NB4 (cell line): ENCODE results near the gene KLHL25.

Experiments used
- DNase-seq: peaks from one replicate; pipeline ENCODE4 v3.0.0; 2010; ENCODE audit warnings: low read depth
- H3K4me3 ChIP-seq: one replicate; pipeline ENCODE4 v1.5.1; 2011; ENCODE audit warnings: mild to moderate bottlenecking, low read depth, low read length, moderate library complexity
- CTCF ChIP-seq: IDR thresholded peaks from one replicate; pipeline ENCODE4 v1.5.1; 2012; ENCODE audit warnings: low read depth, low read length
- MAX ChIP-seq: IDR thresholded peaks from 2 replicates; pipeline ENCODE4 v1.6.1; 2011; ENCODE audit warnings: low read depth, low read length
- MYC ChIP-seq: IDR thresholded peaks from 2 replicates; pipeline ENCODE4 v1.6.1; 2011; ENCODE audit warnings: low read depth, low read length
- POLR2A ChIP-seq: IDR thresholded peaks from 2 replicates; pipeline ENCODE4 v1.6.1; 2011; ENCODE audit warnings: mild to moderate bottlenecking; ENCODE audit not compliant: insufficient read length; ENCODE audit errors: extremely low read depth

Gene KLHL25

GRCh38 chr15:85727068-85727467 is 67.7 kb downstream of the KLHL25 start:
- TF ChIP-seq CTCF, result no peak
- TF ChIP-seq MYC, result no peak
- DNase-seq, result no peak
- no peak overlapping the region for H3K4me3 ChIP-seq

- no peak for DNase-seq
- no peak for TF ChIP-seq MAX
- no peak for TF ChIP-seq CTCF
- no peak for TF ChIP-seq MYC
- TF ChIP-seq POLR2A, result no peak
- no peak overlapping the region for H3K4me3 ChIP-seq
Measured at GRCh38 chr15:85726454-85726853, 68.3 kb downstream of the KLHL25 start.

DNA sequence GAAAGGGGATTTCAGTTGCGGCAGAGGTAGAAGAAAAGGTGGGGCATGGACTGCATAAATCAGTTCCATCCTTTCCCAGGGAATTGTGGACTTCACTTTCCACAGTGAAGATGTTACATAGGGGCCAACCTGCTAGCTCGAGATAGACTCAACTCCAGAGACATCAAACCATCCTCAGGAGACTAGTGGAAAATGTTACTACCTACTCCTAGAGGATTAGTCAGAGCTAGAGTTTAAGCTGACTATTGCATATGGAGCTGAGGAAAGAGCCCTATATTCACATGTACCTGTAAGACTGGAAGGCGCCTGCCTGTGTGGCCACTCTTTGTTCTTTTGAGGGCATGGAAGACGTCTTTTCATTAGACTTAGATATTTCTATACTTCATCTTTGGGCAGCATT is 69.2 kb downstream of the KLHL25 start:
- no peak for DNase-seq
- no peak overlapping the region for H3K4me3 ChIP-seq
- no peak for TF ChIP-seq MYC
- no peak for TF ChIP-seq POLR2A
- TF ChIP-seq CTCF, result no peak
- TF ChIP-seq MAX, result no peak

DNA sequence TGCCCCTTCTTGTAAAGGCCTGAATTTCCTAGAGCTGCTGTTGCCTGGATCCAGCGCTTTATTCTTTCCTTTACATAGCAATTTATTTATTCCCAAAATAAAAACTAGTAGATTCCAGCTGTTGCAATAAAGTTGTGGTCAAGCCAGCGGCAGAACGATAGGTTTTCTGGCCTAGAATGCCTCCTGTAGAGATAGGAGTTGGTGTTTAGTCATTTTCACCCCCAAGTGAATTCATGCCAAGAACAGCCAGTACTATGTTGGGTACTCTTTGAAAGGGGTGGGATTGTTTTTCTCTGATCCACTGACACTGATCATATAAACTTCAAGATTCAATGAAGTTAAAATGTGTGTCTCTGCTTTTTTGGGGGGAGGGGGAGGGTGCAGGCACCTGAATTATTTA is 69.7 kb downstream of the KLHL25 start:
- no peak for DNase-seq
- no peak overlapping the region for H3K4me3 ChIP-seq
- TF ChIP-seq CTCF, result no peak
- TF ChIP-seq MYC, result no peak
- no peak for TF ChIP-seq MAX

- TF ChIP-seq MYC (no peak), CTCF (no peak)
- DNase-seq, result no peak
- no peak overlapping the region for H3K4me3 ChIP-seq
Measured at GRCh38 chr15:85723960-85724945, 70.5 kb downstream of the KLHL25 start.
